ENCODE measurements around the gene NOLC1. TPM values are rescaled to one million over a fixed set of nuclear protein-coding genes. Genes with fewer than 3 reads are reported as not detected.
A peak's percentile ranks its signal among the peaks of the same experiment; 100 is the strongest.

The NOLC1 gene
- total RNA-seq, 1 donor from 2014 or later: 31.0 TPM

GRCh38 chr10:102132193-102132562 is 20.0 kb upstream of the NOLC1 start:
- H3K4me3 ChIP-seq: peak overlapping the region; percentile 96
- H3K4me1 ChIP-seq: peaks cover 32% of the 10 kb centered on the region
- no peaks in the 10 kb centered on the region for H3K27me3 ChIP-seq (ENCODE audit: low read depth)
- peak overlapping the region; percentile 96 for H3K27ac ChIP-seq
- TF ChIP-seq, protein P1, sequence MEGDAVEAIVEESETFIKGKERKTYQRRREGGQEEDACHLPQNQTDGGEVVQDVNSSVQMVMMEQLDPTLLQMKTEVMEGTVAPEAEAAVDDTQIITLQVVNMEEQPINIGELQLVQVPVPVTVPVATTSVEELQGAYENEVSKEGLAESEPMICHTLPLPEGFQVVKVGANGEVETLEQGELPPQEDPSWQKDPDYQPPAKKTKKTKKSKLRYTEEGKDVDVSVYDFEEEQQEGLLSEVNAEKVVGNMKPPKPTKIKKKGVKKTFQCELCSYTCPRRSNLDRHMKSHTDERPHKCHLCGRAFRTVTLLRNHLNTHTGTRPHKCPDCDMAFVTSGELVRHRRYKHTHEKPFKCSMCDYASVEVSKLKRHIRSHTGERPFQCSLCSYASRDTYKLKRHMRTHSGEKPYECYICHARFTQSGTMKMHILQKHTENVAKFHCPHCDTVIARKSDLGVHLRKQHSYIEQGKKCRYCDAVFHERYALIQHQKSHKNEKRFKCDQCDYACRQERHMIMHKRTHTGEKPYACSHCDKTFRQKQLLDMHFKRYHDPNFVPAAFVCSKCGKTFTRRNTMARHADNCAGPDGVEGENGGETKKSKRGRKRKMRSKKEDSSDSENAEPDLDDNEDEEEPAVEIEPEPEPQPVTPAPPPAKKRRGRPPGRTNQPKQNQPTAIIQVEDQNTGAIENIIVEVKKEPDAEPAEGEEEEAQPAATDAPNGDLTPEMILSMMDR (IDR thresholded peaks at IDR 0.05): no peak
- no peaks in the 10 kb centered on the region for H3K9me3 ChIP-seq
- ATAC-seq (no peak), DNase-seq (no peak)
- no peaks in the 10 kb centered on the region for H3K36me3 ChIP-seq
- intact Hi-C loops (cut with DNase I): no loop called here

DNA sequence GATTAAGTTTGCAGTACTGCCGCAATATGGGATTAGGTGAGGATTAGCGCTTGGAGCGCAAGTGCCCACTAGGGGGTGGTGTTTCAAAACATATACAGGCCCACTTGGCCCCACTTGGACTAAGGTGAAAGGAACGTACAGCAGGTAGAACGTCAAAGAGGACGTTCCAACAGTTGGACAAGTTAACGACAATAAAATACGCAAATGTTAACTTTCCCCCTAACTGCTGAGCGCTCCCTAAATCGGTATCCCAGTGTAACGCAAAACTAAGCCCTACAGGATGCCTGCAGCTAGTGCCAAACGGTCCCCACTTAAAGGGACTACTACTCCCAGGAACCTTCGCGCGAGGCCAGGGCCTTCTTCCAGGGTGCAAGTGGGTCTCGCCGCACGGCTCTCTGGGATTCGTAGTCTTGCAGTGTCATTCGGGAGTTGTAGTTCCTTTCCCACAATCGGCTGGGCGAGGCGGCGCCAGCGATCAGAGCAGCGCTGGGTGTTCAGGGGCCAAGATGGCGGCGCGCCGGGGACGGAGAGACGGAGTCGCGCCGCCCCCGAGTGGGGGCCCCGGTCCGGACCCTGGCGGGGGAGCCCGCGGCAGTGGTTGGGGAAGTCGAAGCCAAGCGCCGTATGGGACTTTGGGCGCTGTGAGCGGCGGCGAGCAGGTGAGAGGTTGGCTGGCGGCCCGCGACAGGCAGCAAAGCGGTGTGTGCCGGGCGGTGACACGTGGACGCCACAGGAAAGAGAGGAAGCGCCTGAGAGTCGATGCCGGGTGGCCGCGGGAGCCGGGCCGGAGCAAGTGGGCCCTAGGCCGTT is 19.4 kb upstream of the NOLC1 start, which contains the start of gene PPRC1:
Gene PPRC1 (plus strand): TSS at position 478 of the 810 bp plus-strand sequence. CDS start 29 bp downstream, at position 507.
- H3K4me3 ChIP-seq: peak within 1 kb of the TSS; percentile 96
- H3K27ac ChIP-seq: peak within 1 kb of the TSS; percentile 96
- intact Hi-C loops (cut with DNase I): no loop called here
- no peaks in the 10 kb centered on the region for H3K9me3 ChIP-seq
- no peaks in the 10 kb centered on the region for H3K27me3 ChIP-seq (ENCODE audit: low read depth)
- H3K36me3 ChIP-seq: peaks cover 3% of the 10 kb centered on the region
- peak; percentile 93 to 95 for ATAC-seq
- TF ChIP-seq, protein P1 (IDR thresholded peaks at IDR 0.05): peak; percentile 91
- peak; percentile 100 for DNase-seq
- peaks cover 38% of the 10 kb centered on the region for H3K4me1 ChIP-seq

DNA sequence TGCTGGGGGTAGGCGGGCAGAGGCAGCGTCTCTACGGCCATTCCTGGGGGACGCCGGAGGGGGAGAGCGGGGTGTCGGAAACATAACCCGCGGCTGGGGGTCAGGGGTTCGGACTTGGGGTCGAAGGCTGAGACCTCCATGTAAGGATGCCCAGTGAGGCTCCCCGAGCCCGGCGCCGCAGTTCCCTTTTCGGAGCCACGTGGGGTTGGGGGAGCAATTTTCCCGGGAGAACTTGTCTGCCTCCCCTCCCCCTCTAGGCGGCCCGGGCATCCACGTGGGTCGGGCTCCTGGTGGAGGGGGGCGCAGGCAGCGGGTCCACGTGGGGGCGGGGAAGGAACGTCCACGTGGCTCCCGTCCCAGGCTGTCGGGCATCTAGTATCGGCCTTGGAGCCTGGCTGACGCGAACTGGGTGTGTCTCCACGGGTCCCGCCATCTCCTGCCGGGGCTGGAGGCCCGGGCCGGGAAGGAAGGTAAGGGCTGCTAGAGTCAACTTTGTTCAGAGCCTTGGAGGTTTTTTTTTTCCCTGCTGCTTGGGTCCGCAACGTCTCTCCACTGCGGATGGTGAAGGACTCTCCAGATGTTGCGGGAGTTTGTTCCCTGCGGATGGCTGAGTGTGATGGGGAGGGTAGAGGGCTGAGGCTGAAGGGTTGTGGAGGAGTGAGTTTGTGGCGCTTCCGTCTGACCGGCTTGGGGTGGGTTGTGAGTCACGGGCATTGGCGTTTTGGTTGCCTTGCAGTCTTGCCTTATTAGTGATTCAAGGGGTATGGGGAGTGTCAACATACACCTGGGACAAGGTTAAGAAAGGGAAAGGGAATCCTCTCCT is 18.6 kb upstream of the NOLC1 start:
- Histone ChIP-seq H3K4me1 (peaks cover 41% of the 10 kb centered on the region), H3K36me3 (peaks cover 11% of the 10 kb centered on the region), H3K27ac (peak overlapping the region; percentile 96), H3K4me3 (peak overlapping the region; percentile 96), H3K27me3 (ENCODE audit: low read depth) (no peaks in the 10 kb centered on the region), H3K9me3 (no peaks in the 10 kb centered on the region)
- TF ChIP-seq, protein P1 (IDR thresholded peaks at IDR 0.05): no peak
- ATAC-seq (peak; percentile 57 to 63), DNase-seq (peak; percentile 82)
- intact Hi-C loops (cut with DNase I): no loop called here

DNA sequence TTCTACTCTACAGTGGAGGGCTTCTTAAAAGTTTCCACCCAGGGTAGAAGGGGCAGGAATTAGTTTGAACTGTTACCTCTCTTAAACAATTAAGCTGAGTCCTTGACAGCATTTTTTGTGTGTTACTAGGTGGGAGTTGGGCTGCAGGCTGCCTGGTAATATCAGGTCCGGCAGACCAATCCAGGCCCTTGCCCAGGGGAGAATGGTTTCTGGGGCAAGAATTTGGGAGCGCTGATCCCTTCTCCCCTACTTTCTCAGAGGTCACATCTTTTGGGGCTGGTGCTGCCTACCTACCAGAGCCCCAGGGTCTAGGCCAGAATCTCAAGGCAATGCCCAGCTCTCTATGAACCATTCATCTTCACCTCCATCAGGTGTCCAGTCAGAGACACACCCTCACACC is 17.8 kb upstream of the NOLC1 start:
- Histone ChIP-seq H3K27me3 (ENCODE audit: low read depth) (no peaks in the 10 kb centered on the region), H3K9me3 (no peaks in the 10 kb centered on the region), H3K27ac (peak overlapping the region; percentile 96), H3K4me1 (peaks cover 41% of the 10 kb centered on the region), H3K36me3 (peaks cover 19% of the 10 kb centered on the region), H3K4me3 (peak overlapping the region; percentile 96)
- DNase-seq (no peak), ATAC-seq (no peak)
- intact Hi-C loops (cut with DNase I): no loop called here
- TF ChIP-seq, protein P1 (IDR thresholded peaks at IDR 0.05): no peak

- peak; percentile 5 to 35 for ATAC-seq
- Histone ChIP-seq H3K36me3 (peaks cover 36% of the 10 kb centered on the region), H3K4me3 (peak overlapping the region; percentile 5), H3K4me1 (peaks cover 41% of the 10 kb centered on the region), H3K27ac (peak overlapping the region; percentile 55), H3K27me3 (ENCODE audit: low read depth) (no peaks in the 10 kb centered on the region), H3K9me3 (no peaks in the 10 kb centered on the region)
- DNase-seq: no peak
- intact Hi-C loops (cut with DNase I): no loop called here
- TF ChIP-seq, protein P1 (IDR thresholded peaks at IDR 0.05): no peak
These were observed 16.1 kb upstream of the NOLC1 start for GRCh38 chr10:102135956-102136526.
